Hepatocyte (in vitro differentiated cells): ENCODE data around the gene LRRC37A3.
"Not testable (repeated sequence)": the region's sequence is repeated elsewhere in the genome, so short reads cannot be mapped to it uniquely, and the experiment has no call there.

Experiments
- EZH2 ChIP-seq: fragments of 200-600 bp; sonication (generic); IDR thresholded peaks from 2 replicates; pipeline ENCODE4 v1.6.1; 2016; ENCODE audit warnings: antibody characterized with exemption, mild to moderate bottlenecking, borderline replicate concordance
- EZH2phosphoT487 ChIP-seq: fragments of 200-600 bp; sonication (generic); IDR thresholded peaks from one replicate; pipeline ENCODE4 v1.6.1; 2018; ENCODE audit warnings: antibody characterized with exemption, mild to moderate bottlenecking, low read depth, moderate library complexity; ENCODE audit not compliant: unreplicated experiment, severe bottlenecking
- TF ChIP-seq, protein P1 (sequence below): fragments of 200-600 bp; sonication (generic); IDR thresholded peaks from 2 replicates; pipeline ENCODE4 v1.5.1; 2016; ENCODE audit warnings: antibody characterized with exemption, mild to moderate bottlenecking; ENCODE audit not compliant: poor library complexity

DNA sequence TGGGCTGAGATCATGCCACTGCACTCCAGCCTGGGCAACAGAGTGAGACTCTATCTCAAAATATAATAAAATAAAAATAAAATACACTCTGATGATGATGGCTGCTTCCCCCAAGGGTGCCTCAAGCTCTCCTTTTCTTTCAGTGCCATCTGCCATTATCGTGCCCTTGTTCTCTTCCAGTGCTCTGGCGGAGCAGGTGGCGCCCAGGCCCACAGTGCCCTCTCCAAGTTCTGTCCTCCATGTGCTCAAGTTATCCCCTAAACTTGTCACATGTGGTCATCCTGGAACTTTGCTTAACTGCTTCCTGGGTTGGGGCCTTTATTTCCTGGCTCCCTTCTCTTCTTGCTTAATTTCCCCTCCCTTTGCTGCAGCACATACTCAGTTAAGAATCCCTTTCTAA, 76.4 kb downstream of the LRRC37A3 start:
- TF ChIP-seq, protein P1, sequence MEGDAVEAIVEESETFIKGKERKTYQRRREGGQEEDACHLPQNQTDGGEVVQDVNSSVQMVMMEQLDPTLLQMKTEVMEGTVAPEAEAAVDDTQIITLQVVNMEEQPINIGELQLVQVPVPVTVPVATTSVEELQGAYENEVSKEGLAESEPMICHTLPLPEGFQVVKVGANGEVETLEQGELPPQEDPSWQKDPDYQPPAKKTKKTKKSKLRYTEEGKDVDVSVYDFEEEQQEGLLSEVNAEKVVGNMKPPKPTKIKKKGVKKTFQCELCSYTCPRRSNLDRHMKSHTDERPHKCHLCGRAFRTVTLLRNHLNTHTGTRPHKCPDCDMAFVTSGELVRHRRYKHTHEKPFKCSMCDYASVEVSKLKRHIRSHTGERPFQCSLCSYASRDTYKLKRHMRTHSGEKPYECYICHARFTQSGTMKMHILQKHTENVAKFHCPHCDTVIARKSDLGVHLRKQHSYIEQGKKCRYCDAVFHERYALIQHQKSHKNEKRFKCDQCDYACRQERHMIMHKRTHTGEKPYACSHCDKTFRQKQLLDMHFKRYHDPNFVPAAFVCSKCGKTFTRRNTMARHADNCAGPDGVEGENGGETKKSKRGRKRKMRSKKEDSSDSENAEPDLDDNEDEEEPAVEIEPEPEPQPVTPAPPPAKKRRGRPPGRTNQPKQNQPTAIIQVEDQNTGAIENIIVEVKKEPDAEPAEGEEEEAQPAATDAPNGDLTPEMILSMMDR = not testable (repeated sequence)
- TF ChIP-seq EZH2, EZH2phosphoT487: not testable (repeated sequence)
